Measurements from ENCODE around the gene SF3B3. TPM values are rescaled to one million over a fixed set of nuclear protein-coding genes. Genes with fewer than 3 reads are reported as not detected.

The SF3B3 gene
- total RNA-seq, 1 experiment from 2014 or later: 475 TPM

DNA sequence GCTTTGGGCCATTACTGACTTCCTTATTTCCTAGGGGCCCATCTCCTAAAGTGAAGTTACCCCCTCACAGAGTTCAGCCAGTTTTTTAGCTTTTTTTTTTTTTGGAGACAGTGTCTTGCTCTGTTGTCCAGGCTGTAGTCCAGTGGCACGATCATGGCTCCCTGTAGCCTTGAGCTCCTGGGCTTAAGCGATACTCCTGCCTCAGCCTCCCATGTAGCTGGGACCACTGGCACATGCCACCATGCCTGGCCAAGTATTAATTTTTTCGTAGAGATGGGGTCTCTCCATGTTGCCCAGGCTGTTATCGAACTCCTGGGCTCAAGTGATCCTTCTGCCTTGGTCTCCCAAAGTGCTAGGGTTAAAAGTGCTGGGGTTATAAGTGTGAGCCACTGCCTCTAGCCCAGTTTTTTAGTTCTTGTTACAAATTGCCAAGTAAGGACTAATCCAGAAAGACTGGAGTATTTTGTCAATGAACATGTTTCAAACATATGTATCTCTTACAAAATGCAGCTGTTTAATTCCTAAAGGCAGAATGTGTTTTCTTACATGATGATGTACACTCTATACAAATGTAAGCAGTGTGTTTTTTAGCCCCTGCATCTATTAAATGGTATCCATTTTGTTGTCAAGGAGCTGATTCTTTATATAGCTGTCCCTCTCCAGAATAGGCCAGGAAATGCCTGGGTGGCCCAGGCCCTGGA lies 73.7 kb downstream of the SF3B3 start:
- peaks cover 10% of the 10 kb centered on the region for H3K27me3 Mint-ChIP-seq (ENCODE audit: low read depth)
- no peaks in the 10 kb centered on the region for H3K36me3 Mint-ChIP-seq
- no peak overlapping the region for H3K4me3 Mint-ChIP-seq
- DNase-seq (ENCODE audit: low spot score) (no peak), ATAC-seq (no peak)
- no peaks in the 10 kb centered on the region for H3K4me1 Mint-ChIP-seq
- no peak overlapping the region for H3K27ac Mint-ChIP-seq
- H3K9me3 Mint-ChIP-seq: no peaks in the 10 kb centered on the region
- POLR2A ChIA-PET: no interaction called here
- CTCF ChIA-PET: no interaction called here
- no peak for TF ChIP-seq GABPB1 (CRISPR knock-in tag; IDR thresholded peaks at IDR 0.05)
- TF ChIP-seq SP1 (CRISPR knock-in tag; conservative IDR thresholded peaks at IDR 0.05): no peak
- no peak for TF ChIP-seq GTF2I (CRISPR knock-in tag; conservative IDR thresholded peaks at IDR 0.05)
- TF ChIP-seq ESRRA (CRISPR knock-in tag; IDR thresholded peaks at IDR 0.05; ENCODE audit: borderline replicate concordance): no peak
- TF ChIP-seq ZNF121 (CRISPR knock-in tag; IDR thresholded peaks at IDR 0.05): peak; percentile 59; the same call in 1 of the 2 replicates
- no peak for TF ChIP-seq ZNF317 (CRISPR knock-in tag; IDR thresholded peaks at IDR 0.05; ENCODE audit: borderline replicate concordance, low read depth)
- TF ChIP-seq, protein P1, sequence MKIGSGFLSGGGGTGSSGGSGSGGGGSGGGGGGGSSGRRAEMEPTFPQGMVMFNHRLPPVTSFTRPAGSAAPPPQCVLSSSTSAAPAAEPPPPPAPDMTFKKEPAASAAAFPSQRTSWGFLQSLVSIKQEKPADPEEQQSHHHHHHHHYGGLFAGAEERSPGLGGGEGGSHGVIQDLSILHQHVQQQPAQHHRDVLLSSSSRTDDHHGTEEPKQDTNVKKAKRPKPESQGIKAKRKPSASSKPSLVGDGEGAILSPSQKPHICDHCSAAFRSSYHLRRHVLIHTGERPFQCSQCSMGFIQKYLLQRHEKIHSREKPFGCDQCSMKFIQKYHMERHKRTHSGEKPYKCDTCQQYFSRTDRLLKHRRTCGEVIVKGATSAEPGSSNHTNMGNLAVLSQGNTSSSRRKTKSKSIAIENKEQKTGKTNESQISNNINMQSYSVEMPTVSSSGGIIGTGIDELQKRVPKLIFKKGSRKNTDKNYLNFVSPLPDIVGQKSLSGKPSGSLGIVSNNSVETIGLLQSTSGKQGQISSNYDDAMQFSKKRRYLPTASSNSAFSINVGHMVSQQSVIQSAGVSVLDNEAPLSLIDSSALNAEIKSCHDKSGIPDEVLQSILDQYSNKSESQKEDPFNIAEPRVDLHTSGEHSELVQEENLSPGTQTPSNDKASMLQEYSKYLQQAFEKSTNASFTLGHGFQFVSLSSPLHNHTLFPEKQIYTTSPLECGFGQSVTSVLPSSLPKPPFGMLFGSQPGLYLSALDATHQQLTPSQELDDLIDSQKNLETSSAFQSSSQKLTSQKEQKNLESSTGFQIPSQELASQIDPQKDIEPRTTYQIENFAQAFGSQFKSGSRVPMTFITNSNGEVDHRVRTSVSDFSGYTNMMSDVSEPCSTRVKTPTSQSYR (CRISPR knock-in tag; IDR thresholded peaks at IDR 0.05): no peak

DNA sequence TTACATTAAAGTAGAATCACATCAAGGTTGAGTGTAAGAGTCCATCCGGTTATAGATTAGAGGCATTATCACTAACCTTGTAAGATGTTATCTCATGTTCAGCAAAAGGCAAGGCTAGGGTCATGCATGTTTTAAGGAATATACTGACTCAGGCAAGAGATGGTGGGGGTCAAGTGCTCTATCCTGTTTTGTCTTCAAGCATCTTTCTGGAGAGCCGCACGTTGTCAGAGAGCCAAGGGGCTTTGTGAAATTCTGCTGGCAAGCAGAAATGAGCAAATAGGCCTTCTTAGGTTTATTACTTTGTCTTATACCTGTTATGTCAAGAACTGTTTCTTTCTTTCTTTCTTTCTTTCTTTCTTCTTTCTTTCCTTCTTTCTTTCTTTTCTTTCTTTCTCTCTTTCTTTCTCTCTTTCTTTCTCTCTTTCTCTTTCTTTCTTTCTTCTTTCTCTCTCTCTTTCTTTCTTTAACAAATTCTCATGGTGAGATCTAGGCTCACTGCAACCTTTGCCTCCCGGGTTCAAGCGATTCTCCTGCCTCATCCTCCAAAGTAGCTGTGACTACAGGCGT lies 75.4 kb downstream of the SF3B3 start:
- no peak for ATAC-seq
- Mint-ChIP-seq H3K27ac (no peak overlapping the region), H3K27me3 (ENCODE audit: low read depth) (peaks cover 10% of the 10 kb centered on the region), H3K36me3 (no peaks in the 10 kb centered on the region), H3K9me3 (no peaks in the 10 kb centered on the region), H3K4me1 (no peaks in the 10 kb centered on the region), H3K4me3 (no peak overlapping the region)
- ChIA-PET POLR2A (no interaction called here), CTCF (no interaction called here)
- DNase-seq (ENCODE audit: low spot score): no peak
- TF ChIP-seq NFYB (CRISPR knock-in tag; conservative IDR thresholded peaks at IDR 0.05; ENCODE audit: low read depth) (no peak), GTF2I (CRISPR knock-in tag; conservative IDR thresholded peaks at IDR 0.05) (no peak), NFE2L1 (CRISPR knock-in tag; IDR thresholded peaks at IDR 0.05) (no peak), TCF7 (CRISPR knock-in tag; IDR thresholded peaks at IDR 0.05; ENCODE audit: low read depth) (no peak), SMAD3 (CRISPR knock-in tag; IDR thresholded peaks at IDR 0.05; ENCODE audit: borderline replicate concordance) (no peak), SP1 (CRISPR knock-in tag; conservative IDR thresholded peaks at IDR 0.05) (no peak), NR3C1 (CRISPR knock-in tag; conservative IDR thresholded peaks at IDR 0.05; ENCODE audit: low read depth) (no peak), ELF4 (CRISPR knock-in tag; IDR thresholded peaks at IDR 0.05; ENCODE audit: low read depth) (no peak), PRRX2 (CRISPR knock-in tag; IDR thresholded peaks at IDR 0.05) (no peak), NFATC4 (CRISPR knock-in tag; IDR thresholded peaks at IDR 0.05) (no peak)
- TF ChIP-seq, protein P2, sequence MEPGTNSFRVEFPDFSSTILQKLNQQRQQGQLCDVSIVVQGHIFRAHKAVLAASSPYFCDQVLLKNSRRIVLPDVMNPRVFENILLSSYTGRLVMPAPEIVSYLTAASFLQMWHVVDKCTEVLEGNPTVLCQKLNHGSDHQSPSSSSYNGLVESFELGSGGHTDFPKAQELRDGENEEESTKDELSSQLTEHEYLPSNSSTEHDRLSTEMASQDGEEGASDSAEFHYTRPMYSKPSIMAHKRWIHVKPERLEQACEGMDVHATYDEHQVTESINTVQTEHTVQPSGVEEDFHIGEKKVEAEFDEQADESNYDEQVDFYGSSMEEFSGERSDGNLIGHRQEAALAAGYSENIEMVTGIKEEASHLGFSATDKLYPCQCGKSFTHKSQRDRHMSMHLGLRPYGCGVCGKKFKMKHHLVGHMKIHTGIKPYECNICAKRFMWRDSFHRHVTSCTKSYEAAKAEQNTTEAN (CRISPR knock-in tag; IDR thresholded peaks at IDR 0.05): no peak
- TF ChIP-seq, protein P3, sequence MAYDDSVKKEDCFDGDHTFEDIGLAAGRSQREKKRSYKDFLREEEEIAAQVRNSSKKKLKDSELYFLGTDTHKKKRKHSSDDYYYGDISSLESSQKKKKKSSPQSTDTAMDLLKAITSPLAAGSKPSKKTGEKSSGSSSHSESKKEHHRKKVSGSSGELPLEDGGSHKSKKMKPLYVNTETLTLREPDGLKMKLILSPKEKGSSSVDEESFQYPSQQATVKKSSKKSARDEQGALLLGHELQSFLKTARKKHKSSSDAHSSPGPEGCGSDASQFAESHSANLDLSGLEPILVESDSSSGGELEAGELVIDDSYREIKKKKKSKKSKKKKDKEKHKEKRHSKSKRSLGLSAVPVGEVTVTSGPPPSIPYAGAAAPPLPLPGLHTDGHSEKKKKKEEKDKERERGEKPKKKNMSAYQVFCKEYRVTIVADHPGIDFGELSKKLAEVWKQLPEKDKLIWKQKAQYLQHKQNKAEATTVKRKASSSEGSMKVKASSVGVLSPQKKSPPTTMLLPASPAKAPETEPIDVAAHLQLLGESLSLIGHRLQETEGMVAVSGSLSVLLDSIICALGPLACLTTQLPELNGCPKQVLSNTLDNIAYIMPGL (CRISPR knock-in tag; IDR thresholded peaks at IDR 0.05): no peak
- TF ChIP-seq, protein P4, sequence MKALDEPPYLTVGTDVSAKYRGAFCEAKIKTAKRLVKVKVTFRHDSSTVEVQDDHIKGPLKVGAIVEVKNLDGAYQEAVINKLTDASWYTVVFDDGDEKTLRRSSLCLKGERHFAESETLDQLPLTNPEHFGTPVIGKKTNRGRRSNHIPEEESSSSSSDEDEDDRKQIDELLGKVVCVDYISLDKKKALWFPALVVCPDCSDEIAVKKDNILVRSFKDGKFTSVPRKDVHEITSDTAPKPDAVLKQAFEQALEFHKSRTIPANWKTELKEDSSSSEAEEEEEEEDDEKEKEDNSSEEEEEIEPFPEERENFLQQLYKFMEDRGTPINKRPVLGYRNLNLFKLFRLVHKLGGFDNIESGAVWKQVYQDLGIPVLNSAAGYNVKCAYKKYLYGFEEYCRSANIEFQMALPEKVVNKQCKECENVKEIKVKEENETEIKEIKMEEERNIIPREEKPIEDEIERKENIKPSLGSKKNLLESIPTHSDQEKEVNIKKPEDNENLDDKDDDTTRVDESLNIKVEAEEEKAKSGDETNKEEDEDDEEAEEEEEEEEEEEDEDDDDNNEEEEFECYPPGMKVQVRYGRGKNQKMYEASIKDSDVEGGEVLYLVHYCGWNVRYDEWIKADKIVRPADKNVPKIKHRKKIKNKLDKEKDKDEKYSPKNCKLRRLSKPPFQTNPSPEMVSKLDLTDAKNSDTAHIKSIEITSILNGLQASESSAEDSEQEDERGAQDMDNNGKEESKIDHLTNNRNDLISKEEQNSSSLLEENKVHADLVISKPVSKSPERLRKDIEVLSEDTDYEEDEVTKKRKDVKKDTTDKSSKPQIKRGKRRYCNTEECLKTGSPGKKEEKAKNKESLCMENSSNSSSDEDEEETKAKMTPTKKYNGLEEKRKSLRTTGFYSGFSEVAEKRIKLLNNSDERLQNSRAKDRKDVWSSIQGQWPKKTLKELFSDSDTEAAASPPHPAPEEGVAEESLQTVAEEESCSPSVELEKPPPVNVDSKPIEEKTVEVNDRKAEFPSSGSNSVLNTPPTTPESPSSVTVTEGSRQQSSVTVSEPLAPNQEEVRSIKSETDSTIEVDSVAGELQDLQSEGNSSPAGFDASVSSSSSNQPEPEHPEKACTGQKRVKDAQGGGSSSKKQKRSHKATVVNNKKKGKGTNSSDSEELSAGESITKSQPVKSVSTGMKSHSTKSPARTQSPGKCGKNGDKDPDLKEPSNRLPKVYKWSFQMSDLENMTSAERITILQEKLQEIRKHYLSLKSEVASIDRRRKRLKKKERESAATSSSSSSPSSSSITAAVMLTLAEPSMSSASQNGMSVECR (CRISPR knock-in tag; IDR thresholded peaks at IDR 0.05; ENCODE audit: borderline replicate concordance): no peak
- TF ChIP-seq, protein P1 (CRISPR knock-in tag; IDR thresholded peaks at IDR 0.05): no peak
- TF ChIP-seq, protein P5, sequence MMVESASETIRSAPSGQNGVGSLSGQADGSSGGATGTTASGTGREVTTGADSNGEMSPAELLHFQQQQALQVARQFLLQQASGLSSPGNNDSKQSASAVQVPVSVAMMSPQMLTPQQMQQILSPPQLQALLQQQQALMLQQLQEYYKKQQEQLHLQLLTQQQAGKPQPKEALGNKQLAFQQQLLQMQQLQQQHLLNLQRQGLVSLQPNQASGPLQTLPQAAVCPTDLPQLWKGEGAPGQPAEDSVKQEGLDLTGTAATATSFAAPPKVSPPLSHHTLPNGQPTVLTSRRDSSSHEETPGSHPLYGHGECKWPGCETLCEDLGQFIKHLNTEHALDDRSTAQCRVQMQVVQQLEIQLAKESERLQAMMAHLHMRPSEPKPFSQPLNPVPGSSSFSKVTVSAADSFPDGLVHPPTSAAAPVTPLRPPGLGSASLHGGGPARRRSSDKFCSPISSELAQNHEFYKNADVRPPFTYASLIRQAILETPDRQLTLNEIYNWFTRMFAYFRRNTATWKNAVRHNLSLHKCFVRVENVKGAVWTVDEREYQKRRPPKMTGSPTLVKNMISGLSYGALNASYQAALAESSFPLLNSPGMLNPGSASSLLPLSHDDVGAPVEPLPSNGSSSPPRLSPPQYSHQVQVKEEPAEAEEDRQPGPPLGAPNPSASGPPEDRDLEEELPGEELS (CRISPR knock-in tag; IDR thresholded peaks at IDR 0.05): no peak
